Measurements from ENCODE around the gene PRKAR1B.
"Not testable (repeated sequence)": the region's sequence is repeated elsewhere in the genome, so short reads cannot be mapped to it uniquely, and the experiment has no call there.

Gene PRKAR1B

GRCh38 chr7:551615-551970 lies 175.5 kb downstream of the PRKAR1B start:
- DNase-seq, result not testable (repeated sequence)

GRCh38 chr7:550881-551614 lies 176.0 kb downstream of the PRKAR1B start:
- DNase-seq, result no peak

- DNase-seq, result no peak
Observed at GRCh38 chr7:549891-550625, 177.0 kb downstream of the PRKAR1B start.

- no peak for DNase-seq
Observed at GRCh38 chr7:549066-549890, 177.8 kb downstream of the PRKAR1B start.

GRCh38 chr7:548401-548800 lies 178.7 kb downstream of the PRKAR1B start:
- no peak for DNase-seq

GRCh38 chr7:545470-545869 lies 181.6 kb downstream of the PRKAR1B start:
- no peak for DNase-seq

GRCh38 chr7:544338-545221 lies 182.5 kb downstream of the PRKAR1B start:
- DNase-seq, result no peak

- DNase-seq, result no peak
Observed at GRCh38 chr7:543501-544337, 183.4 kb downstream of the PRKAR1B start.

- DNase-seq, result no peak
Observed at GRCh38 chr7:542713-543500, 184.2 kb downstream of the PRKAR1B start.

GRCh38 chr7:542131-542712 lies 184.9 kb downstream of the PRKAR1B start:
- no peak for DNase-seq

- DNase-seq, result no peak
Observed at GRCh38 chr7:541661-542060, 185.4 kb downstream of the PRKAR1B start.

- no peak for DNase-seq
Observed at GRCh38 chr7:540997-541396, 186.1 kb downstream of the PRKAR1B start.

GRCh38 chr7:540579-540978 lies 186.5 kb downstream of the PRKAR1B start:
- DNase-seq, result no peak

GRCh38 chr7:539731-540411 lies 187.2 kb downstream of the PRKAR1B start:
- no peak for DNase-seq

GRCh38 chr7:538764-539685 lies 188.1 kb downstream of the PRKAR1B start:
- DNase-seq, result no peak

GRCh38 chr7:537911-538634 lies 189.0 kb downstream of the PRKAR1B start:
- DNase-seq, result no peak

GRCh38 chr7:536231-536630 lies 190.8 kb downstream of the PRKAR1B start:
- no peak for DNase-seq

GRCh38 chr7:534959-535358 lies 192.1 kb downstream of the PRKAR1B start:
- no peak for DNase-seq
